Fibroblast of the aortic adventitia (primary cell): Measurements from ENCODE around the gene AUTS2. TPM values are rescaled to one million over a fixed set of nuclear protein-coding genes. Genes with fewer than 3 reads are reported as not detected.

Experiments
- DNase-seq: peaks from one replicate; pipeline ENCODE4 v3.0.0-alpha.2; 2010; ENCODE audit warnings: low read depth
- H3K4me3 ChIP-seq: 2 replicates; pipeline ENCODE4 v1.5.1; 2011; ENCODE audit warnings: low read depth, mild to moderate bottlenecking, control low read depth, low read length, moderate library complexity
- total RNA-seq: library from RNA; depleted of rRNA; stranded (reverse); fragments of >200 nt; gene quantifications from 2 replicates; pipeline ENCODE4 v1.2.3, GENCODE V29; 2012; ENCODE audit warnings: low replicate concordance
- TF ChIP-seq, protein P1 (sequence below): IDR thresholded peaks from 2 replicates; pipeline ENCODE4 v1.5.1; 2011; ENCODE audit warnings: mild to moderate bottlenecking, low read length, control low read depth, inconsistent platforms; ENCODE audit not compliant: insufficient read depth

AUTS2 gene
- total RNA-seq, 1 donor, result 10.7 TPM

DNA sequence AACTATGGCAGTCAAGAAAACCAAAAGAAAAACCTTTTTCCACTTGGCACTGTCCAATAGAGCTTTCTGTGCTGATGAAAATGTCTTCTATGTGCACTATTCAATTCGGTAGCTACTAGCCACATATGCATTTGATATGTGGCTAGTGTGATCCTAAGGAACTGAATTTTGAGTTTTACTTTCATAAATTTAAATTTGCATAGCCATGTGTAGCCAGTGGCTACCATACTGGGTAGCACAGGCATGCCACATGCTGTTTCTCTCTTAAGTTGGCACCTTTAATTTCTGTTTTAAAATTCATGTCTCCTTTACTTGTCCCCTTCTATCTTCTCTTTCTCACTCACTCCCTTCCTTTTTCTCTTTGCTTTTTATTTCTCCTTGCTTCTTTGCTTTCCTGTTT lies 455.7 kb downstream of the AUTS2 start:
- TF ChIP-seq, protein P1, sequence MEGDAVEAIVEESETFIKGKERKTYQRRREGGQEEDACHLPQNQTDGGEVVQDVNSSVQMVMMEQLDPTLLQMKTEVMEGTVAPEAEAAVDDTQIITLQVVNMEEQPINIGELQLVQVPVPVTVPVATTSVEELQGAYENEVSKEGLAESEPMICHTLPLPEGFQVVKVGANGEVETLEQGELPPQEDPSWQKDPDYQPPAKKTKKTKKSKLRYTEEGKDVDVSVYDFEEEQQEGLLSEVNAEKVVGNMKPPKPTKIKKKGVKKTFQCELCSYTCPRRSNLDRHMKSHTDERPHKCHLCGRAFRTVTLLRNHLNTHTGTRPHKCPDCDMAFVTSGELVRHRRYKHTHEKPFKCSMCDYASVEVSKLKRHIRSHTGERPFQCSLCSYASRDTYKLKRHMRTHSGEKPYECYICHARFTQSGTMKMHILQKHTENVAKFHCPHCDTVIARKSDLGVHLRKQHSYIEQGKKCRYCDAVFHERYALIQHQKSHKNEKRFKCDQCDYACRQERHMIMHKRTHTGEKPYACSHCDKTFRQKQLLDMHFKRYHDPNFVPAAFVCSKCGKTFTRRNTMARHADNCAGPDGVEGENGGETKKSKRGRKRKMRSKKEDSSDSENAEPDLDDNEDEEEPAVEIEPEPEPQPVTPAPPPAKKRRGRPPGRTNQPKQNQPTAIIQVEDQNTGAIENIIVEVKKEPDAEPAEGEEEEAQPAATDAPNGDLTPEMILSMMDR, result no peak
- no peak for DNase-seq
- H3K4me3 ChIP-seq, result no peak overlapping the region

DNA sequence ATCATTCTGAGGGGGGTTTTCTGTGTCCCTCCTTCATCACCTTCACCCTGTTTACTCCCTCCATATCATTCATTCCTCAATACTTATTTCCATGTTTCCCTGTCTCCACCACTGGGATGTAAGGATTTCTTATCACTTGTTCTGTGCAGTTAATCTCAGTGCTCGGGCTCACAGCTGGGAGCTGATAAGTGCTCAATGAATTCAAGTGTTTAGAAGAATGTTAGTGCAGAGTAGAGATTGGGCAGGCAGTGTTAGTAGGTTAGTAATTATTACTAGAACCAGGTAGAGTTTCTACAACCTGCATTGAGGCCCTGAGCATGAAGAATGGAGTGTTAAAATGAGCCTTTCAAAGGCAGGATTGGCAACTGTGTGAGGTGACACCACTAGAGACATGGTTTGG lies 458.1 kb downstream of the AUTS2 start:
- no peak overlapping the region for H3K4me3 ChIP-seq
- TF ChIP-seq, protein P1, result no peak
- no peak for DNase-seq

DNA sequence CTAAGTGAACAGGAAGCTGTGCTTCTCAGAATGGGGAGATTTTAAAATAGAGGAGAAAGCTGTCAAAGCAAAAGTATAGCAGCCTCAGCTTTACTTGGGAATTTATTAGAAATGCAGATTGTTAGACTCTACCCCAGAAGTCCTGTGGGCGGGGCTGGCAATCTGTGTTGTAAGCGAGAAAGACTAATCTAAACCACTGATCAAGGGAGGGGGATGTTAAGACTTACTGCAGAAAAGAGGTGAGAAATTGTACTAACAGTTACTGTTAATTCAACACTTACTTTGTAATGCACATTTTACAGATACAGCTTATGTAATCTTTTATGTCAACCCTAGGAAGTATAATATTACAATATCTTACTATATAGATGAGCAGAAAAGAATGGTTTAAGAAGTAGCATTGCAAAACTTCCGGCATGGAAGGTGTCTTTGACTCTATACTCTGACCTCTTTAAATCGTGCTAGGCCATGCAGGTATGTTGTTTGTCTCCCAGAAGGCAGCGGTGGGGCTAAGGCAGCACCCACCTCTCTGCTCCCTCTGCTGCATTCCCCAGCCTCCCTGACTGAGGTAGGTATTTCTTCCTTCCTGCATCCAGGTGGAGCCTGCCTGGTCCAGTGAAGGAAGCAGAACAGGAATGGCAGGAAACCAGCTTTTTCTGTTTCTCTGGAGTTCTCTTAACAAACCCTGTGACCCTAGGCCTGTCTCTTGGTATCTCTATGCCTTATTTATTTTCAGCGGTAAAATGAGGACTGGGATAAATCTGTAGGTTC lies 462.2 kb downstream of the AUTS2 start:
- no peak for DNase-seq
- no peak overlapping the region for H3K4me3 ChIP-seq
- TF ChIP-seq, protein P1, result no peak

- TF ChIP-seq, protein P1, result no peak
- DNase-seq, result no peak
- H3K4me3 ChIP-seq, result no peak overlapping the region
These were observed 465.1 kb downstream of the AUTS2 start for GRCh38 chr7:70063371-70063770.

DNA sequence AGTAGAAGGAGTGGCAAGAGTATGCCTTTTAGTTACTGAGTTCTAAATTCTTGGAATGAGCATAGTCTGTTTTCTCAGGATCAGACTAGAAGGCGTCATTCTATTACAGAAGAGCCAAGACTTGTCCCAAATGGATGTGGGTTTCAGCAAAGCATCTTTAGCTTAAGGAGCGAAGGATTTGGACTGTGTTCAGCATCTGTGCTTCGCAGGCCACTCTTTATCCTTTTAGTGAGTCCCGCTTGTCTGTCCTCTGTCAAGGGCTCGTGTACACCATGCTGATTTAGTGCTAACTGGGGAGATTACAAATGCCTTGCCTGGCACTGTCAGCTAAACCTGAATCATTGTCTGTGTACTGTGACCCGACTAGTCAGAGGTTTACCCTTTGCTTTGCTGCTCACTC lies 465.7 kb downstream of the AUTS2 start:
- DNase-seq, result no peak
- no peak overlapping the region for H3K4me3 ChIP-seq
- TF ChIP-seq, protein P1, result no peak

GRCh38 chr7:70066844-70067243 lies 468.6 kb downstream of the AUTS2 start:
- DNase-seq, result no peak
- TF ChIP-seq, protein P1, result no peak
- H3K4me3 ChIP-seq, result no peak overlapping the region

DNA sequence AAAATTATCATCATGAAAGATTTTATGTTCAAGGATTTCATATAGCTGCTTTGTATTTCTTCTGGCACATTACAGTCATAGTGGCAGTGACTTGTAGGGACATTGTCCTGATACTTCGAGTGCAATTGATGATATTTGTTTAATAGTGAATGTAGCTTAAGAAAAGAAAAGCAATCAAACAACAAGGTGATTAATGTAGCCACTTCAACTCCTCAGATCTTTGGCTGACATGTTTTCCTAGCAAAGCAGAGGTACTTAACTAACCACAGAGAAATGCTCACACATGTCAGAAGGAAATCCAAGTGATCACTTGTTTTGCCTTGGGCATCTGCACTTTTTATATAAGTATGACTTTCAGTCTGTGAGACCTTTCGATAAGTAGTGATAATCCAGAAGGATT lies 470.3 kb downstream of the AUTS2 start:
- no peak for DNase-seq
- TF ChIP-seq, protein P1, result no peak

More for the DNA sequence above, 470.3 kb downstream of the AUTS2 start:
- H3K4me3 ChIP-seq, result no peak overlapping the region
